AG09319 (cell line): Measurements from ENCODE around the gene SIL1.

Source experiments
- DNase-seq: peaks from one replicate; pipeline ENCODE4 v3.0.0-alpha.2; 2010; ENCODE audit warnings: low read depth; ENCODE audit errors: extremely low read depth
- TF ChIP-seq, protein P1 (sequence below): IDR thresholded peaks from 2 replicates; pipeline ENCODE4 v1.5.1; 2011; ENCODE audit warnings: low read depth, mild to moderate bottlenecking, inconsistent platforms, low read length, moderate library complexity

SIL1 gene

DNA sequence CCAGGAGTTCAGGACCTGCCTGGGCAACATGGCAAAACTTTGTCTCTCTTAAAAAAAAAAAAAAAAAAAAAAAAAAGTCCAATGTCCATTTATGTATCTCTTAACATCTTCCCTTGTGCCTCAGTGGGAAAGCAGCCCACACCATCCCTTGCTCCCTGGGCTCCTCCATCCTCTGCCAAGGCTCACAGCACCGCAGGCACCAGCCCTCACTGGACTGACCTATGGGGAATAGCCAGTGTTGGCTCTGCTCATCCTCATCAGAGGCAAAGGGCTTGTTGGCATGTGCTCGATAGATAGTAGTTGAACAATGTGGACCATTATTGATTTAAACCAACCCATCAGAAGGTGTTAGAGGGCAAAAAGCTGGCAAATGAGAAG, 261.2 kb downstream of the SIL1 start:
- TF ChIP-seq, protein P1, sequence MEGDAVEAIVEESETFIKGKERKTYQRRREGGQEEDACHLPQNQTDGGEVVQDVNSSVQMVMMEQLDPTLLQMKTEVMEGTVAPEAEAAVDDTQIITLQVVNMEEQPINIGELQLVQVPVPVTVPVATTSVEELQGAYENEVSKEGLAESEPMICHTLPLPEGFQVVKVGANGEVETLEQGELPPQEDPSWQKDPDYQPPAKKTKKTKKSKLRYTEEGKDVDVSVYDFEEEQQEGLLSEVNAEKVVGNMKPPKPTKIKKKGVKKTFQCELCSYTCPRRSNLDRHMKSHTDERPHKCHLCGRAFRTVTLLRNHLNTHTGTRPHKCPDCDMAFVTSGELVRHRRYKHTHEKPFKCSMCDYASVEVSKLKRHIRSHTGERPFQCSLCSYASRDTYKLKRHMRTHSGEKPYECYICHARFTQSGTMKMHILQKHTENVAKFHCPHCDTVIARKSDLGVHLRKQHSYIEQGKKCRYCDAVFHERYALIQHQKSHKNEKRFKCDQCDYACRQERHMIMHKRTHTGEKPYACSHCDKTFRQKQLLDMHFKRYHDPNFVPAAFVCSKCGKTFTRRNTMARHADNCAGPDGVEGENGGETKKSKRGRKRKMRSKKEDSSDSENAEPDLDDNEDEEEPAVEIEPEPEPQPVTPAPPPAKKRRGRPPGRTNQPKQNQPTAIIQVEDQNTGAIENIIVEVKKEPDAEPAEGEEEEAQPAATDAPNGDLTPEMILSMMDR: no peak
- no peak for DNase-seq

DNA sequence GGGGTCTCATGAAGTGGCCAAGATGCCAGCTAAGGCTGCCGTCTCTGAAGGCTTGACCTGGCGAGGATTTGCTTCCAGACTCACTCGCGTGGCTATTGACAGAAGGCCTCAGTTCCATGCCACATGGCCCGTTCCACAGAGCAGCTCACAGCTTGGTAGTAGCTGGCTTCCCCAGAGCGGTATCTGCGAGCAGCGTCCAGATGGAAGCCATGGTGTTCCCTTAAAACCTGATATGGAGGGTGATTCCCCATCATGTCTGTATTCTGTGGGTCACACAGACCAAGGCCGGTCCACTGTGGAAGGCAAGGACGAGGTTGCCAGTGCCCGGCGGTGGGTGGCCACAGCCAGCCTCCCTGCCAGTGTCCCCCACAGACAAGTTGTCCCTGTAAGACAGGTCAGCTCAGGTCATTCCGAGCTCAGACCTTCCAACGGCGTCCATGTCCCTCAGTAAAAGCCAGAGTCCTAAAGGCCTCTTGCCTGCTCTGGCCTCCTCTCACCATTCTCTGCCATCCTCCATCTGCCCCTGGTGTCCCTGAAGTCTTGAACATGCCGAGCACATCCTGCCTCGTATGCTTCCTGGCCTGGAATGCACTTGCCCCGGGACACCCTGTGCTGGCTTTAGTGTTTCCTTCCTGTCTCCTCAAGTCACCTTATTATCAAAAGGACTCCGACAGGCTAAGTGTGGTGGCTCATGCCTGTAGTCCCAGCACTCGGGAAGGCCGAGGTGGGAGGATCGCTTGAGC, 261.8 kb downstream of the SIL1 start:
- TF ChIP-seq, protein P1: no peak
- no peak for DNase-seq

DNA sequence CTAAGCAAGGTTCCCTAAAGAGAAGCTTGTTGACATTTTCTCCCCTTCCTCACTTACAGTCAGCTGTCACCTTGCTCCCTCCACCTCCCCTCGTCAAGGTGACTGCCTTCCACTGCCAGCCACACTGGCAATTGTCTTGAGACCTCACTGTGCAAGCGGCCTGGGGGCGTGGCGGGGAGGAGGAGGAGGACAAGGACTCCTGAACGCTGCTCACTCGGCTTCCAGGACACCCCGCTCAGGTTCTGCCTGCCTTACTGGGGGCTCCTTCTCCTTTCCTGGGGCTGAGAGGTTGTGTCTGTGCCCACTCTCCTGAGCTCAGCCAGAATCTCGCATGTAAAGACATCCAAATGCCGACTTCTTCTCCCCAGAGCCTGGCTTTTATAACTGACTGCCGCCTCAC, 262.7 kb downstream of the SIL1 start:
- no peak for DNase-seq
- TF ChIP-seq, protein P1: no peak

DNA sequence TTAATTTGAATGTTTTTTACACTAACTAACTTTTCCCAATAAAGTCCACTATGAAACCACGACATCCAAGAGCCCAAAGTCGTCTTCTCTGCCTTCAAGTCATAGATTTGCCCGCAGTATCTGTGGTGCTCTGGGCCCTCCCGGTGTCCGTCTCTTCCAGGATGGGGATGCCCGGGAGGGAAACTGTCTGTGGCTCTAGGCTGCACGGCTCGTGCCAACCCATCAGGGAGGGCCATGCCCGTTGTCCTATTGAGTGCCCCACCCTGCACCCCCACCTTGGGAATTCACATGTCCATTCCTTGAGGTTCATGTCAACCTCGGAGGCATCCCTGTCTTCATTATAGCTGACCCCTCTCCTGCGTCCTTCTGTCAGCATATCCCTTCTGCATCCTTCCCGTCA, 263.2 kb downstream of the SIL1 start:
- DNase-seq: no peak
- TF ChIP-seq, protein P1: no peak

DNA sequence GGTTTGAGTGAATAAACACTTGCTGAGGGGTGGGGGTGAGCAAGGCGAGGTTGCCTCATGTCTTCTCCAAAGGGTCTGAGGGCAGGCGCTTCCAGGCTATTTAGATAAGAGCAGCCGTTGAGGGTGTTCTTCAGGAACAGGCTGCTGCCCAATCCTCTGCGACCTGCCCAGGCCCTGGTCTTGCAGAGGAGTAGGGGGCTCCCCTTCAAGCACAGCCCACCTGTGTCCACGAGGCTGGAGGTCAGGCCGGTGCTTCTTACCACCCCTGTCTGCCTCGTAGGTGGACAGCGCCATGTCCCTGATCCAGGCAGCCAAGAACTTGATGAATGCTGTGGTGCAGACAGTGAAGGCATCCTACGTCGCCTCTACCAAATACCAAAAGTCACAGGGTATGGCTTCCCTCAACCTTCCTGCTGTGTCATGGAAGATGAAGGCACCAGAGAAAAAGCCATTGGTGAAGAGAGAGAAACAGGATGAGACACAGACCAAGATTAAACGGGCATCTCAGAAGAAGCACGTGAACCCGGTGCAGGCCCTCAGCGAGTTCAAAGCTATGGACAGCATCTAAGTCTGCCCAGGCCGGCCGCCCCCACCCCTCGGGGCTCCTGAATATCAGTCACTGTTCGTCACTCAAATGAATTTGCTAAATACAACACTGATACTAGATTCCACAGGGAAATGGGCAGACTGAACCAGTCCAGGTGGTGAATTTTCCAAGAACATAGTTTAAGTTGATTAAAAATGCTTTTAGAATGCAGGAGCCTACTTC, 264.5 kb downstream of the SIL1 start:
- TF ChIP-seq, protein P1: no peak
- no peak for DNase-seq

DNA sequence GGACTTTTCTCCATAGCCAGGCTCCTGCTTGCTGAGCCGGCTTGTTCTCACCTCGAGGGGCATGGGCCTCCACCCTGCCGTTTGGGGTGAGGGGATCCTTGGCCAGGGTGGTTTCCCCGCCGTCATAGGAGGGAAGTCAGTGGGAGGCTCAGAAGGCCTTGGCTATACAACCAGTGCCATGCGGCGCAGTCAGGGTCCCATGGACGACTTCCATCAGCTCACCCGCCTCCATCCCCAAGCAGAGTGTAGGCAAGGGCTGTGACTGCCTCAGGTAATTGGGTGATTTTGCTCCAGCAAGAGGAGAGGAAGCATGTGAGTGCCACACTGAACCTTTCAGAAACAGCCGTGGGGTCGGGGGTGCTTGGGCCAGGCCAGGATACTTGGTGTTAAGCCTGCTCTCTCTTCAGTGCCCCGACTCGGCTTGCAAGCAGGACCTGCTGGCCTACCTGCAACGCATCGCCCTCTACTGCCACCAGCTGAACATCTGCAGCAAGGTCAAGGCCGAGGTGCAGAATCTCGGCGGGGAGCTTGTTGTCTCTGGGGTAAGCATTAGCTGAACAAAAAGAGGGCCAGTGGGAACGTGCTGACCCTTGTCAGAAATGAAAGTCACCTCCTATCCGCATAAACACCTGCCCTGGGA, 265.9 kb downstream of the SIL1 start:
- no peak for DNase-seq
- TF ChIP-seq, protein P1: no peak
